ENCODE results near the gene UBE2QL1.

Gene UBE2QL1

GRCh38 chr5:6452622-6453504 is 4.2 kb downstream of the UBE2QL1 start:
- intact Hi-C loops (cut with DNase I; ENCODE audit: low total_unique reads), result no loop called here
- no peaks in the 10 kb centered on the region for H3K27me3 ChIP-seq
- no peak for TF ChIP-seq CTCF (IDR thresholded peaks at IDR 0.05)
- peaks cover 0 to 52% (median 24%) of the 10 kb centered on the region in 4 donors for H3K4me1 ChIP-seq
- H3K27ac ChIP-seq, result peak overlapping the region; percentile 65 to 67
- no peak for DNase-seq
- H3K9me3 ChIP-seq, result no peaks in the 10 kb centered on the region
- peaks cover 0 to 5% (median 0%) of the 10 kb centered on the region in 3 donors for H3K36me3 ChIP-seq
- peak overlapping the region in 1 of 2 donors; percentile 5 for H3K4me3 ChIP-seq

- no peak for TF ChIP-seq CTCF (IDR thresholded peaks at IDR 0.05)
- no peaks in the 10 kb centered on the region for H3K27me3 ChIP-seq
- peak overlapping the region in 1 of 2 donors; percentile 8 for H3K4me3 ChIP-seq
- peaks cover 0 to 5% (median 0%) of the 10 kb centered on the region in 3 donors for H3K36me3 ChIP-seq
- peaks cover 0 to 50% (median 20%) of the 10 kb centered on the region in 4 donors for H3K4me1 ChIP-seq
- no peak for DNase-seq
- no peaks in the 10 kb centered on the region for H3K9me3 ChIP-seq
- H3K27ac ChIP-seq, result peak overlapping the region; percentile 65 to 67
- intact Hi-C loops (cut with DNase I; ENCODE audit: low total_unique reads), result no loop called here
Measured at GRCh38 chr5:6453937-6454560, 5.4 kb downstream of the UBE2QL1 start.

GRCh38 chr5:6454628-6455053 is 6.0 kb downstream of the UBE2QL1 start:
- H3K9me3 ChIP-seq, result no peaks in the 10 kb centered on the region
- intact Hi-C loops (cut with DNase I; ENCODE audit: low total_unique reads), result no loop called here
- peaks cover 0 to 49% (median 17%) of the 10 kb centered on the region in 4 donors for H3K4me1 ChIP-seq
- TF ChIP-seq CTCF (IDR thresholded peaks at IDR 0.05), result no peak
- no peaks in the 10 kb centered on the region for H3K27me3 ChIP-seq
- peak in 1 of 2 donors; percentile 69 for DNase-seq
- H3K4me3 ChIP-seq, result peak overlapping the region in 1 of 2 donors; percentile 8
- H3K36me3 ChIP-seq, result peaks cover 0 to 5% (median 0%) of the 10 kb centered on the region in 3 donors
- peak overlapping the region; percentile 65 to 67 for H3K27ac ChIP-seq

GRCh38 chr5:6455571-6456200 is 7.0 kb downstream of the UBE2QL1 start:
- TF ChIP-seq CTCF (IDR thresholded peaks at IDR 0.05), result no peak
- Histone ChIP-seq H3K27ac (peak overlapping the region; percentile 65 to 67), H3K9me3 (no peaks in the 10 kb centered on the region), H3K4me1 (peaks cover 0 to 39% (median 10%) of the 10 kb centered on the region in 4 donors), H3K4me3 (no peak overlapping the region), H3K27me3 (no peaks in the 10 kb centered on the region), H3K36me3 (peaks cover 0 to 5% (median 0%) of the 10 kb centered on the region in 3 donors)
- peak in 1 of 2 donors; percentile 59 for DNase-seq
- intact Hi-C loops (cut with DNase I; ENCODE audit: low total_unique reads), result no loop called here

- Histone ChIP-seq H3K4me3 (no peak overlapping the region), H3K9me3 (no peaks in the 10 kb centered on the region), H3K36me3 (peaks cover 0 to 5% (median 0%) of the 10 kb centered on the region in 3 donors), H3K27me3 (no peaks in the 10 kb centered on the region), H3K4me1 (peaks cover 0 to 31% (median 10%) of the 10 kb centered on the region in 4 donors), H3K27ac (no peak overlapping the region)
- intact Hi-C loops (cut with DNase I; ENCODE audit: low total_unique reads), result no loop called here
- no peak for DNase-seq
- no peak for TF ChIP-seq CTCF (IDR thresholded peaks at IDR 0.05)
Measured at GRCh38 chr5:6456766-6457370, 8.2 kb downstream of the UBE2QL1 start.

Data from tibial artery (tissue), 4 donors.